HEK293 (cell line): ENCODE data around the gene TRPV2.

Source experiments
- CTCF ChIA-PET: fragments of 350-600 bp; formaldehyde crosslinking; extraction: SDS; loops from one replicate; lab custom pipeline; 2021; ENCODE audit warnings: antibody characterized with exemption; lab: Yijun Ruan, JAX
- POLR2A ChIA-PET: fragments of 300-600 bp; formaldehyde crosslinking; extraction: SDS; loops from one replicate; lab custom pipeline; 2020; ENCODE audit warnings: antibody characterized with exemption, inconsistent platforms; lab: Yijun Ruan, JAX
- H3K27ac ChIP-seq: fragments of 200-500 bp; sonication (Bioruptor generic); 2 replicates; pipeline ENCODE4 v1.5.1; 2014; ENCODE audit warnings: low read depth, low read length, control low read depth, inconsistent platforms; ENCODE audit errors: extremely low read depth
- H3K36me3 ChIP-seq, 2 experiments: fragments of 200-500 bp in 1 of 2; sonication (Bioruptor generic) in 1 of 2; 1 replicate in 1 of 2; 2 replicates in 1 of 2; pipeline ENCODE4 v1.5.1; 2014 to 2017; ENCODE audit warnings: inconsistent platforms in 2 of 2, low read length in 2 of 2; ENCODE audit not compliant: control insufficient read depth in 2 of 2, insufficient read depth in 1 of 2
- H3K4me1 ChIP-seq: fragments of 200-500 bp; sonication (Bioruptor generic); 2 replicates; pipeline ENCODE4 v1.5.1; 2014; ENCODE audit warnings: mild to moderate bottlenecking, low read length, inconsistent platforms; ENCODE audit not compliant: control insufficient read depth, insufficient read depth
- H3K4me3 ChIP-seq: 2 replicates; pipeline ENCODE4 v1.5.1; 2011; ENCODE audit warnings: low read depth, mild to moderate bottlenecking, control low read depth, low read length, moderate library complexity
- H3K9me3 ChIP-seq: fragments of 200-500 bp; sonication (Bioruptor generic); 2 replicates; pipeline ENCODE4 v1.5.1; 2014; ENCODE audit warnings: low read depth, low read length, inconsistent platforms; ENCODE audit not compliant: control insufficient read depth, insufficient read depth
- GLI4 ChIP-seq: fragments of 450-650 bp; formaldehyde crosslinking; IDR thresholded peaks from 2 replicates; pipeline ENCODE4 v1.5.1; 2016; ENCODE audit warnings: missing biosample characterization, missing genetic modification characterization
- HOXA7 ChIP-seq: sonication (generic); formaldehyde crosslinking; IDR thresholded peaks from 2 replicates; pipeline ENCODE4 v1.8.1; 2022; ENCODE audit warnings: missing genetic modification reagents, borderline replicate concordance
- HOXD13 ChIP-seq: sonication (generic); formaldehyde crosslinking; IDR thresholded peaks from 2 replicates; pipeline ENCODE4 v1.8.0; 2022; ENCODE audit warnings: missing genetic modification reagents, borderline replicate concordance
- KLF8 ChIP-seq: fragments of 450-650 bp; formaldehyde crosslinking; IDR thresholded peaks from 2 replicates; pipeline ENCODE4 v1.5.1; 2016; ENCODE audit warnings: missing biosample characterization, missing genetic modification characterization
- OSR2 ChIP-seq: fragments of 450-650 bp; formaldehyde crosslinking; IDR thresholded peaks from 2 replicates; pipeline ENCODE4 v1.5.1; 2016; ENCODE audit warnings: missing biosample characterization, missing genetic modification characterization
- ZBTB6 ChIP-seq: fragments of 450-650 bp; formaldehyde crosslinking; IDR thresholded peaks from 2 replicates; pipeline ENCODE4 v1.5.1; 2017; ENCODE audit warnings: missing biosample characterization, missing genetic modification characterization
- ZFP37 ChIP-seq: fragments of 450-650 bp; formaldehyde crosslinking; IDR thresholded peaks from 2 replicates; pipeline ENCODE4 v1.5.1; 2016; ENCODE audit warnings: missing biosample characterization, missing genetic modification characterization
- ZFP69B ChIP-seq: fragments of 450-650 bp; formaldehyde crosslinking; IDR thresholded peaks from 2 replicates; pipeline ENCODE4 v1.5.1; 2016; ENCODE audit warnings: missing biosample characterization, missing genetic modification characterization
- ZIC2 ChIP-seq: fragments of 450-650 bp; formaldehyde crosslinking; IDR thresholded peaks from 2 replicates; pipeline ENCODE4 v1.5.1; 2016; ENCODE audit warnings: missing biosample characterization, missing genetic modification characterization
- ZNF114 ChIP-seq: fragments of 450-650 bp; formaldehyde crosslinking; IDR thresholded peaks from 2 replicates; pipeline ENCODE4 v1.5.0; 2017; ENCODE audit warnings: missing biosample characterization, missing genetic modification characterization
- ZNF121 ChIP-seq: fragments of 450-650 bp; formaldehyde crosslinking; IDR thresholded peaks from 2 replicates; pipeline ENCODE4 v1.5.1; 2016; ENCODE audit warnings: missing biosample characterization, missing genetic modification characterization
- ZNF138 ChIP-seq: fragments of 450-650 bp; formaldehyde crosslinking; IDR thresholded peaks from 2 replicates; pipeline ENCODE4 v1.5.1; 2016; ENCODE audit warnings: missing biosample characterization, missing genetic modification characterization, borderline replicate concordance
- ZNF211 ChIP-seq: fragments of 450-650 bp; formaldehyde crosslinking; IDR thresholded peaks from 2 replicates; pipeline ENCODE4 v1.5.1; 2016; ENCODE audit warnings: low read depth, missing biosample characterization, missing genetic modification characterization
- ZNF214 ChIP-seq: fragments of 450-650 bp; formaldehyde crosslinking; IDR thresholded peaks from 2 replicates; pipeline ENCODE4 v1.5.1; 2017; ENCODE audit warnings: missing biosample characterization, mild to moderate bottlenecking, missing genetic modification characterization, borderline replicate concordance
- ZNF23 ChIP-seq: fragments of 450-650 bp; formaldehyde crosslinking; IDR thresholded peaks from 2 replicates; pipeline ENCODE4 v1.5.1; 2016; ENCODE audit warnings: missing biosample characterization, missing genetic modification characterization, borderline replicate concordance
- ZNF302 ChIP-seq: fragments of 450-650 bp; formaldehyde crosslinking; IDR thresholded peaks from 2 replicates; pipeline ENCODE4 v1.5.1; 2016; ENCODE audit warnings: missing biosample characterization, missing genetic modification characterization, low read depth
- ZNF473 ChIP-seq: fragments of 450-650 bp; formaldehyde crosslinking; IDR thresholded peaks from 2 replicates; pipeline ENCODE4 v1.5.1; 2017; ENCODE audit warnings: missing biosample characterization, missing genetic modification characterization
- ZNF501 ChIP-seq: fragments of 450-650 bp; formaldehyde crosslinking; IDR thresholded peaks from 2 replicates; pipeline ENCODE4 v1.5.1; 2016; ENCODE audit warnings: missing biosample characterization, missing genetic modification characterization
- ZNF510 ChIP-seq: fragments of 450-650 bp; formaldehyde crosslinking; IDR thresholded peaks from 2 replicates; pipeline ENCODE4 v1.5.1; 2018; ENCODE audit warnings: mild to moderate bottlenecking, missing genetic modification characterization, missing biosample characterization; ENCODE audit not compliant: insufficient replicate concordance
- ZNF558 ChIP-seq: fragments of 450-650 bp; formaldehyde crosslinking; IDR thresholded peaks from 2 replicates; pipeline ENCODE4 v1.5.1; 2016; ENCODE audit warnings: missing biosample characterization, missing genetic modification characterization
- ZNF626 ChIP-seq: fragments of 450-650 bp; sonication (Bioruptor Pico); formaldehyde crosslinking; IDR thresholded peaks from 2 replicates; pipeline ENCODE4 v1.5.1; 2018; ENCODE audit warnings: missing biosample characterization, missing genetic modification characterization, inconsistent platforms
- ZNF701 ChIP-seq: fragments of 450-650 bp; formaldehyde crosslinking; IDR thresholded peaks from 2 replicates; pipeline ENCODE4 v1.5.1; 2016; ENCODE audit warnings: missing biosample characterization, missing genetic modification characterization
- ZNF747 ChIP-seq: fragments of 450-650 bp; formaldehyde crosslinking; IDR thresholded peaks from 2 replicates; pipeline ENCODE4 v1.5.1; 2016; ENCODE audit warnings: missing biosample characterization, missing genetic modification characterization
- ZNF768 ChIP-seq: fragments of 450-650 bp; formaldehyde crosslinking; IDR thresholded peaks from 2 replicates; pipeline ENCODE4 v1.5.1; 2018; ENCODE audit warnings: missing biosample characterization, mild to moderate bottlenecking, missing genetic modification characterization
- ZNF792 ChIP-seq: fragments of 450-650 bp; formaldehyde crosslinking; IDR thresholded peaks from 2 replicates; pipeline ENCODE4 v1.5.1; 2016; ENCODE audit warnings: missing biosample characterization, missing genetic modification characterization
- ZNF837 ChIP-seq: fragments of 450-650 bp; formaldehyde crosslinking; IDR thresholded peaks from 2 replicates; pipeline ENCODE4 v1.5.1; 2016; ENCODE audit warnings: missing biosample characterization, missing genetic modification characterization
- TF ChIP-seq, protein P1 (sequence below): fragments of 450-650 bp; formaldehyde crosslinking; IDR thresholded peaks from 2 replicates; pipeline ENCODE4 v1.5.1; 2016; ENCODE audit warnings: missing biosample characterization, missing genetic modification characterization
- TF ChIP-seq, protein P2 (sequence below): fragments of 450-650 bp; formaldehyde crosslinking; IDR thresholded peaks from 2 replicates; pipeline ENCODE4 v1.5.1; 2017; ENCODE audit warnings: missing biosample characterization, mild to moderate bottlenecking, missing genetic modification characterization, moderate library complexity
- TF ChIP-seq, protein P3 (sequence below): fragments of 450-650 bp; formaldehyde crosslinking; IDR thresholded peaks from 2 replicates; pipeline ENCODE4 v1.5.1; 2016; ENCODE audit warnings: missing biosample characterization, missing genetic modification characterization
- TF ChIP-seq, protein P4 (sequence below): fragments of 450-650 bp; IDR thresholded peaks from 2 replicates; pipeline ENCODE4 v1.5.1; 2018; ENCODE audit warnings: missing biosample characterization, missing genetic modification characterization

The TRPV2 gene

GRCh38 chr17:16466407-16466806 is 51.0 kb downstream of the TRPV2 start:
- Histone ChIP-seq H3K9me3 (no peaks in the 10 kb centered on the region), H3K4me3 (no peak overlapping the region), H3K4me1 (no peaks in the 10 kb centered on the region), H3K36me3 (no peaks in the 10 kb centered on the region), H3K27ac (no peak overlapping the region)
- ChIA-PET CTCF (interaction anchor here (2.6 kb wide), 1 partner anchor 12 kb away, joined by 14 read pairs; no protein-coding TSS in a partner anchor), POLR2A (interaction anchor here (1.4 kb wide), 1 partner anchor 11 kb away, joined by 3 read pairs; no protein-coding TSS in a partner anchor)
- TF ChIP-seq ZNF747 (tag by site-specific recombination) (no peak), HOXA7 (CRISPR knock-in tag) (no peak)

- POLR2A ChIA-PET = no interaction called here
These were observed 51.7 kb downstream of the TRPV2 start for GRCh38 chr17:16467044-16467443.

DNA sequence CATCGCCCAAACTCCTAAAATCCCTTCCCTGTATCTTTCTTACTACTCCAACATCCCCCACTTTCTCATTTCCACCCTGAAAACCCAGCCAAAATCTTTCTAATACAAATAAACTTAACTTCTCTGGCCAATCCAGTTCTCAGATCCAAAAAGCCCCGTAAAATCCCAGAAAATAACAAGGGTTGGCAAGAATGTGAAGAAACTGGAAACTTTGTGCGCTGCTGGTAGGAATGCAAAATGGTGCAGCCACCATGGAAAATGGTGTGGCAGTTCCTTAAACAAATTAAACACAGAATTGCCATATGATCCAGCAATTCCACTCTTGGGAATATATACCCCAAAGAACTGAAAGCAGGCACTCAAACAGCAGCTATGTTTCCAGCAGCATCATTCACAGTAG is 52.5 kb downstream of the TRPV2 start:
- no peak overlapping the region for H3K27ac ChIP-seq
- ChIA-PET POLR2A (no interaction called here), CTCF (interaction anchor here (2.6 kb wide), 1 partner anchor 13 kb away, joined by 14 read pairs; no protein-coding TSS in a partner anchor)
- H3K9me3 ChIP-seq = no peaks in the 10 kb centered on the region
- no peaks in the 10 kb centered on the region for H3K4me1 ChIP-seq
- H3K36me3 ChIP-seq = no peaks in the 10 kb centered on the region
- H3K4me3 ChIP-seq = no peak overlapping the region
- TF ChIP-seq ZNF510 (no peak), GLI4 (tag by site-specific recombination) (no peak), ZNF121 (tag by site-specific recombination) (no peak), ZNF114 (tag by site-specific recombination) (no peak), ZBTB6 (tag by site-specific recombination) (no peak), ZIC2 (tag by site-specific recombination) (no peak), ZNF626 (no peak), ZNF792 (tag by site-specific recombination) (no peak), ZFP69B (tag by site-specific recombination) (no peak), ZNF501 (tag by site-specific recombination) (no peak), ZNF837 (tag by site-specific recombination) (no peak), ZNF214 (tag by site-specific recombination) (no peak), ZNF558 (tag by site-specific recombination) (no peak)
- TF ChIP-seq, protein P1, sequence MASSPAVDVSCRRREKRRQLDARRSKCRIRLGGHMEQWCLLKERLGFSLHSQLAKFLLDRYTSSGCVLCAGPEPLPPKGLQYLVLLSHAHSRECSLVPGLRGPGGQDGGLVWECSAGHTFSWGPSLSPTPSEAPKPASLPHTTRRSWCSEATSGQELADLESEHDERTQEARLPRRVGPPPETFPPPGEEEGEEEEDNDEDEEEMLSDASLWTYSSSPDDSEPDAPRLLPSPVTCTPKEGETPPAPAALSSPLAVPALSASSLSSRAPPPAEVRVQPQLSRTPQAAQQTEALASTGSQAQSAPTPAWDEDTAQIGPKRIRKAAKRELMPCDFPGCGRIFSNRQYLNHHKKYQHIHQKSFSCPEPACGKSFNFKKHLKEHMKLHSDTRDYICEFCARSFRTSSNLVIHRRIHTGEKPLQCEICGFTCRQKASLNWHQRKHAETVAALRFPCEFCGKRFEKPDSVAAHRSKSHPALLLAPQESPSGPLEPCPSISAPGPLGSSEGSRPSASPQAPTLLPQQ (tag by site-specific recombination) = no peak

More at GRCh38 chr17:16467044-16467443, 51.7 kb downstream of the TRPV2 start:
- no peak overlapping the region for H3K27ac ChIP-seq
- no peaks in the 10 kb centered on the region for H3K36me3 ChIP-seq
- H3K4me1 ChIP-seq = no peaks in the 10 kb centered on the region
- no peaks in the 10 kb centered on the region for H3K9me3 ChIP-seq
- H3K4me3 ChIP-seq = no peak overlapping the region
- TF ChIP-seq OSR2 (tag by site-specific recombination) (no peak), ZNF768 (tag by site-specific recombination) (no peak), HOXD13 (CRISPR knock-in tag) (no peak), ZNF211 (tag by site-specific recombination) (no peak), ZNF473 (no peak), KLF8 (tag by site-specific recombination) (no peak), ZNF23 (no peak), ZNF701 (tag by site-specific recombination) (no peak), ZNF302 (tag by site-specific recombination) (no peak), ZFP37 (tag by site-specific recombination) (no peak), ZNF138 (tag by site-specific recombination) (no peak)
- TF ChIP-seq, protein P2, sequence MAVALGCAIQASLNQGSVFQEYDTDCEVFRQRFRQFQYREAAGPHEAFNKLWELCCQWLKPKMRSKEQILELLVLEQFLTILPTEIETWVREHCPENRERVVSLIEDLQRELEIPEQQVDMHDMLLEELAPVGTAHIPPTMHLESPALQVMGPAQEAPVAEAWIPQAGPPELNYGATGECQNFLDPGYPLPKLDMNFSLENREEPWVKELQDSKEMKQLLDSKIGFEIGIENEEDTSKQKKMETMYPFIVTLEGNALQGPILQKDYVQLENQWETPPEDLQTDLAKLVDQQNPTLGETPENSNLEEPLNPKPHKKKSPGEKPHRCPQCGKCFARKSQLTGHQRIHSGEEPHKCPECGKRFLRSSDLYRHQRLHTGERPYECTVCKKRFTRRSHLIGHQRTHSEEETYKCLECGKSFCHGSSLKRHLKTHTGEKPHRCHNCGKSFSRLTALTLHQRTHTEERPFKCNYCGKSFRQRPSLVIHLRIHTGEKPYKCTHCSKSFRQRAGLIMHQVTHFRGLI (tag by site-specific recombination) = no peak
- TF ChIP-seq, protein P3, sequence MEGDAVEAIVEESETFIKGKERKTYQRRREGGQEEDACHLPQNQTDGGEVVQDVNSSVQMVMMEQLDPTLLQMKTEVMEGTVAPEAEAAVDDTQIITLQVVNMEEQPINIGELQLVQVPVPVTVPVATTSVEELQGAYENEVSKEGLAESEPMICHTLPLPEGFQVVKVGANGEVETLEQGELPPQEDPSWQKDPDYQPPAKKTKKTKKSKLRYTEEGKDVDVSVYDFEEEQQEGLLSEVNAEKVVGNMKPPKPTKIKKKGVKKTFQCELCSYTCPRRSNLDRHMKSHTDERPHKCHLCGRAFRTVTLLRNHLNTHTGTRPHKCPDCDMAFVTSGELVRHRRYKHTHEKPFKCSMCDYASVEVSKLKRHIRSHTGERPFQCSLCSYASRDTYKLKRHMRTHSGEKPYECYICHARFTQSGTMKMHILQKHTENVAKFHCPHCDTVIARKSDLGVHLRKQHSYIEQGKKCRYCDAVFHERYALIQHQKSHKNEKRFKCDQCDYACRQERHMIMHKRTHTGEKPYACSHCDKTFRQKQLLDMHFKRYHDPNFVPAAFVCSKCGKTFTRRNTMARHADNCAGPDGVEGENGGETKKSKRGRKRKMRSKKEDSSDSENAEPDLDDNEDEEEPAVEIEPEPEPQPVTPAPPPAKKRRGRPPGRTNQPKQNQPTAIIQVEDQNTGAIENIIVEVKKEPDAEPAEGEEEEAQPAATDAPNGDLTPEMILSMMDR (tag by site-specific recombination) = no peak
- TF ChIP-seq, protein P4, sequence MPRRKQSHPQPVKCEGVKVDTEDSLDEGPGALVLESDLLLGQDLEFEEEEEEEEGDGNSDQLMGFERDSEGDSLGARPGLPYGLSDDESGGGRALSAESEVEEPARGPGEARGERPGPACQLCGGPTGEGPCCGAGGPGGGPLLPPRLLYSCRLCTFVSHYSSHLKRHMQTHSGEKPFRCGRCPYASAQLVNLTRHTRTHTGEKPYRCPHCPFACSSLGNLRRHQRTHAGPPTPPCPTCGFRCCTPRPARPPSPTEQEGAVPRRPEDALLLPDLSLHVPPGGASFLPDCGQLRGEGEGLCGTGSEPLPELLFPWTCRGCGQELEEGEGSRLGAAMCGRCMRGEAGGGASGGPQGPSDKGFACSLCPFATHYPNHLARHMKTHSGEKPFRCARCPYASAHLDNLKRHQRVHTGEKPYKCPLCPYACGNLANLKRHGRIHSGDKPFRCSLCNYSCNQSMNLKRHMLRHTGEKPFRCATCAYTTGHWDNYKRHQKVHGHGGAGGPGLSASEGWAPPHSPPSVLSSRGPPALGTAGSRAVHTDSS = no peak
- CTCF ChIA-PET = interaction anchor here (0.6 to 2.6 kb wide), 3 partner anchors 13 to 103 kb away, joined by 3 to 14 read pairs (median 3); no protein-coding TSS in a partner anchor
